ENCODE measurements around the gene MTHFSD. TPM values are rescaled to one million over a fixed set of nuclear protein-coding genes. Genes with fewer than 3 reads are reported as not detected.

Gene MTHFSD
- total RNA-seq = 12.7 and 15.7 TPM in 2 replicates

DNA sequence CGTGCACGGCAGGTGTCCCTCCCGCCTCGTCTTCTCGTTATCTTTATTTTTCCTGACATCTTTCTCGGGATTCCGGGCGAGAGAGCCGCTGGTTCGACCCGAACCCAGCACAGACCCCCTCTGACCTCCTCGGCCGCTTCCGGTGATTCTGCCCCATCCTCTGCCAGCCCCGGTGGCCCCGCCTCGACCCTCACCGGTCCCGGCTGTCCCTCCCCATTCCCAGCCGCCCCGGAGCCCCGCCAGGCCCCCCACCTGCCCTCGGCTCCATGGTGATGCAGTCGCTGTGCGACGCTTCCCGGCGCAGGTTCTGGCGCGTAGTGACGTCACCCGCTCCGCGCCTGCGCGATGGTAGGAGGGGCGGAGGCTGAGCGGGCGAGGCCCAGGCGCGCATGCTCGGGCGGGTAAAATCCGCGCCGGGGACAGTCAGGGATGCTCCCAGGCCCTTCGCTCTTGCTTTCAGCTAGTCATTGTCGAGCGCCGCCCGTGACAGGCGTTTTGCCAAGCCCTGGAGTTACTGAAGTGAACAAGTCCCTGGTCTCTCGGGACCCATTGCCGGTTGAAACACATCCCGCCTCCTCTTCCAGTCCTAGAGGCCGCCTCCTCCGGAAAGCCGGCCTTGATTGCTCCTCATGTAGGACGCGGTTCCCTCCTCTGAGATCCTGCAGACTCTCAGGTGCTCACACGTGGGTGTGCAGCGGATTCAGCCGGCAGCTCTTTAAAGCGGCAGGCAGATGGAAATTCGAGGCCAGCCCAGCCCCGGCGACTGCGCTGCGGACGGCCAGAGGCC lies at the start of gene MTHFSD:
MTHFSD (minus strand) TSS at position 319 of the 787 bp plus-strand sequence; CDS start at position 268, 51 bp downstream.

DNA sequence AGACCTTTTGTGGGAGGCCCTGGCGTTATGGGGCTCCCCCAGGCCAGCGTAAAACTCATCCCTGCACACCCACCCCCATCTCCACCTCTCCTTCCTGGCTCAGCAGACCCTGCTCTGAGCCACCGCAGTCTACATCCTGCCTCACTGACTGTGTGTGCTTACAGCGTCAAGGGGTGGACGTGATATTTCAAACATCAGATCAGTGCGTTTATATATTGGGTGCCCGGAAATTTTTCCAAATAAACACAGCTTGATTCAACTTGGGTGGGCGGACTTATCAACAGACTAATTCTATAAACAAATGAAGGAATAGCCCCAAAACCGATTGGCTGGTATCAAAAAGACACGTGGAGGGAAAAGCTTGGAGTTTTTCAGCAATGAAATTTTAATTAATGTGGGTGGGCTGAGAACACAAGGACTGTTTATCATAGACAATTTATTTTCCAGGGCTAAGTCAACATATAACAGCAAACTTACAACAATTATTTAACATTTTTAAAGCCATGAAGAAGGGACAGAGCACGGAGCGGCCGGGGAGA lies 23.1 kb upstream of the MTHFSD start, which contains the start of gene FOXL1:
FOXL1 (plus strand) TSS at position 489 of the 539 bp plus-strand sequence. CDS start 175 bp downstream, outside the sequence.

DNA sequence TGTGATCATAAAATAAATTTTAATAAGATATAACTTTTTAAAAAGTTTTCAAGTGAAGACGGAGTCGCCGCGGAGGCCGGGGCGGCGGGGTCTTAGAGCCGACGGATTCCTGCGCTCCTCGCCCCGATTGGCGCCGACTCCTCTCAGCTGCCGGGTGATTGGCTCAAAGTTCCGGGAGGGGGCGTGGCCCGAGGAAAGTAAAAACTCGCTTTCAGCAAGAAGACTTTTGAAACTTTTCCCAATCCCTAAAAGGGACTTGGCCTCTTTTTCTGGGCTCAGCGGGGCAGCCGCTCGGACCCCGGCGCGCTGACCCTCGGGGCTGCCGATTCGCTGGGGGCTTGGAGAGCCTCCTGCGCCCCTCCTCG lies 11.5 kb upstream of the MTHFSD start, which contains the start of gene FOXC2:
FOXC2 (plus strand) TSS at position 229 of the 365 bp plus-strand sequence. CDS start 507 bp downstream, outside the sequence.

GRCh38 chr16:86510465-86511261 lies 44.4 kb downstream of the MTHFSD start, which contains the start of gene FOXF1:
Gene FOXF1 (plus strand): TSS chr16:86510527. CDS start chr16:86510570, 43 bp downstream.

Other genes with a start within 250 kb of the MTHFSD start
- gene FOXF1, start 44.7 kb downstream of the MTHFSD start, total RNA-seq = not detected in 2 replicates
- gene FOXC2, start 11.6 kb upstream of the MTHFSD start, total RNA-seq = 4.4 and 4.5 TPM in 2 replicates
- gene FOXL1, start 23.3 kb upstream of the MTHFSD start, total RNA-seq = 1.9 and 2.7 TPM in 2 replicates